AG09319 (cell line): ENCODE data around the gene SIN3B.

ENCODE experiments used
- DNase-seq: peaks from one replicate; pipeline ENCODE4 v3.0.0-alpha.2; 2010; ENCODE audit warnings: low read depth; ENCODE audit errors: extremely low read depth
- TF ChIP-seq, protein P1 (sequence below): IDR thresholded peaks from 2 replicates; pipeline ENCODE4 v1.5.1; 2011; ENCODE audit warnings: low read depth, mild to moderate bottlenecking, inconsistent platforms, low read length, moderate library complexity

SIN3B gene

GRCh38 chr19:16804176-16804575 lies 25.0 kb upstream of the SIN3B start:
- TF ChIP-seq, protein P1, sequence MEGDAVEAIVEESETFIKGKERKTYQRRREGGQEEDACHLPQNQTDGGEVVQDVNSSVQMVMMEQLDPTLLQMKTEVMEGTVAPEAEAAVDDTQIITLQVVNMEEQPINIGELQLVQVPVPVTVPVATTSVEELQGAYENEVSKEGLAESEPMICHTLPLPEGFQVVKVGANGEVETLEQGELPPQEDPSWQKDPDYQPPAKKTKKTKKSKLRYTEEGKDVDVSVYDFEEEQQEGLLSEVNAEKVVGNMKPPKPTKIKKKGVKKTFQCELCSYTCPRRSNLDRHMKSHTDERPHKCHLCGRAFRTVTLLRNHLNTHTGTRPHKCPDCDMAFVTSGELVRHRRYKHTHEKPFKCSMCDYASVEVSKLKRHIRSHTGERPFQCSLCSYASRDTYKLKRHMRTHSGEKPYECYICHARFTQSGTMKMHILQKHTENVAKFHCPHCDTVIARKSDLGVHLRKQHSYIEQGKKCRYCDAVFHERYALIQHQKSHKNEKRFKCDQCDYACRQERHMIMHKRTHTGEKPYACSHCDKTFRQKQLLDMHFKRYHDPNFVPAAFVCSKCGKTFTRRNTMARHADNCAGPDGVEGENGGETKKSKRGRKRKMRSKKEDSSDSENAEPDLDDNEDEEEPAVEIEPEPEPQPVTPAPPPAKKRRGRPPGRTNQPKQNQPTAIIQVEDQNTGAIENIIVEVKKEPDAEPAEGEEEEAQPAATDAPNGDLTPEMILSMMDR: no peak
- DNase-seq: no peak

GRCh38 chr19:16807549-16808284 lies 21.5 kb upstream of the SIN3B start:
- TF ChIP-seq, protein P1: no peak
- DNase-seq: no peak

DNA sequence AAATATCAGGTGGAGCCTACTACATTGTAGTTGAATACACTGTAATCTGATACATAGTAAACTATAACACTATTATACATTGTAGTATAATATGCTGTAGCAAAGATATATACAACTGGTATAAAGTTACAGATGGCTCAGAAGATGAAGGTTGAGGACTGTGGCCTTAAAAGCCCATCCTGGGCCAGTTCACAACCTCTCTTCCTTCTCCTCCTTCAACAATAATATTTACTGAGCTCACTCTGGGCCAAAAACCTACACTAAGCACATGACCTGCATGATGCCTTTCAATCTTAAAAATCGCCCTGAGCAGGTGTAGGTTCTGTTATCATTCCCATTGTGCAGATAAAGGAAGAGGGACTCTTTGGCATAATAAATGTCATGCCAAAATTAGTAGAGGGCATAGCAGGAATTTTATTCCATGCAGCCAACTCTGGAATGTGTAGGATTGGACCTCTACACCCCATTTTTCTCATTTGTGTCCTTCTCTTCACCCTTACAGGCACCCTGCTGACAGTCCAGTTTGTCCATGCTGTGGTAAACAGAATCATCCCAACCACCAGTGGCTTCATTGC lies 14.6 kb upstream of the SIN3B start:
- TF ChIP-seq, protein P1: no peak
- no peak for DNase-seq

- TF ChIP-seq, protein P1: no peak
- no peak for DNase-seq
These were observed 9.1 kb upstream of the SIN3B start for GRCh38 chr19:16820056-16820455.

- TF ChIP-seq, protein P1: no peak
- DNase-seq: no peak
These were observed 8.1 kb upstream of the SIN3B start for GRCh38 chr19:16821081-16821480.

GRCh38 chr19:16822648-16823047 lies 6.5 kb upstream of the SIN3B start:
- TF ChIP-seq, protein P1: no peak
- DNase-seq: no peak

GRCh38 chr19:16824658-16825311 lies 4.4 kb upstream of the SIN3B start:
- no peak for DNase-seq
- TF ChIP-seq, protein P1: no peak; the same call in 1 of the 2 replicates
